Body of pancreas (tissue), 4 donors: ENCODE measurements around the gene PYCARD.

Source experiments
- POLR2A ChIP-seq, 3 donors: fragments of 450-650 bp; IDR thresholded peaks; one replicate each; pipeline ENCODE4 v1.6.1; 2016; ENCODE audit warnings: antibody characterized with exemption in 3 of 3, mild to moderate bottlenecking in 2 of 3
- TF ChIP-seq, protein P1 (sequence below), 7 experiments: fragments of 450-650 bp in 4 of 7; fragments of 200-600 bp in 3 of 7; sonication (generic) in 3 of 7; IDR thresholded peaks; one replicate each; pipeline ENCODE4 v1.5.1; 2016 to 2019; ENCODE audit warnings: antibody characterized with exemption in 7 of 7

DNA sequence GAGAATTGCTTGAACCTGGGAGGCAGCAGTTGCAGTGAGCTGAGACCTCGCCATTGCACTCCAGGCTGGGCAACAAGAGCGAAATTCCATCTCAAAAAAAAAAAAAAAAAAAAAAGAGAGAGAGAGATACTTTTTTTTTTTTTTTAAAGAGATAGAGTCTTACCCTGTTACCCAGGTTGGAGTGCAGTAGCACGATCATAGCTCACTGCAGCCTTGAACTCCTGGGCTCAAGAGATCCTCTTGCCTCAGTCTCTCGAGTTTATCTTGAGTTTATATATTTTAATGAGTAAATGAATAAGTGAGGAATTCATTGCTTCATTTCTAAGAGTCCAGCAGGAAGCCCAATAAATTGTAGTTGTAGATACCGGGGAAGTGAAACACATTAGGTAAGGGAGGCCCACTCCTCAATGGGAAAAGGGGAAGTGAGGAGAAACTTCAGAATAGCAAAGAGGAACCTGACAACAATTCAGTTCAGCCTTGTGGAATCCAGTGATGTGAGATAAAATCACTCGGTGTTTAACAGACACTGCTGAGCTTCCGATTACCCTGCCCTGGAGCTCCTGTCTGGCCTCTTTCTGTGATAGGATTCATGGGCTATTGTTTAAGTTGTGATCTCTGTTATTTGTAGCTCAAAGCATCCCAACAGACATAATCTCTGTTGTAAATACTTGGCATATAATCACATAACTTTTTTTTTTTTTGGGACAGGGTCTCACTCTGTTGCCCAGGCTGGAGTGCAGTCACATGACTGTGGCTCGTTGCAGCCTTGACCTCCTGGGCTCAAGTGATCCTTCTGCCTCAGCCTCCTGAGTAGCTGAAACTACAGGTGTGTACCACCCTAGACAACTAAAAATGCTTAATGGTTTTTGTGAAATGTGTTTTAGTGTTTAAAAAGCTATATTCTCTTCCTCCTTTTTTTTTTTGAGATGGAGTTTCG, 41.4 kb upstream of the PYCARD start:
- TF ChIP-seq, protein P1, sequence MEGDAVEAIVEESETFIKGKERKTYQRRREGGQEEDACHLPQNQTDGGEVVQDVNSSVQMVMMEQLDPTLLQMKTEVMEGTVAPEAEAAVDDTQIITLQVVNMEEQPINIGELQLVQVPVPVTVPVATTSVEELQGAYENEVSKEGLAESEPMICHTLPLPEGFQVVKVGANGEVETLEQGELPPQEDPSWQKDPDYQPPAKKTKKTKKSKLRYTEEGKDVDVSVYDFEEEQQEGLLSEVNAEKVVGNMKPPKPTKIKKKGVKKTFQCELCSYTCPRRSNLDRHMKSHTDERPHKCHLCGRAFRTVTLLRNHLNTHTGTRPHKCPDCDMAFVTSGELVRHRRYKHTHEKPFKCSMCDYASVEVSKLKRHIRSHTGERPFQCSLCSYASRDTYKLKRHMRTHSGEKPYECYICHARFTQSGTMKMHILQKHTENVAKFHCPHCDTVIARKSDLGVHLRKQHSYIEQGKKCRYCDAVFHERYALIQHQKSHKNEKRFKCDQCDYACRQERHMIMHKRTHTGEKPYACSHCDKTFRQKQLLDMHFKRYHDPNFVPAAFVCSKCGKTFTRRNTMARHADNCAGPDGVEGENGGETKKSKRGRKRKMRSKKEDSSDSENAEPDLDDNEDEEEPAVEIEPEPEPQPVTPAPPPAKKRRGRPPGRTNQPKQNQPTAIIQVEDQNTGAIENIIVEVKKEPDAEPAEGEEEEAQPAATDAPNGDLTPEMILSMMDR (IDR thresholded peaks at IDR 0.05), result no peak
- no peak for TF ChIP-seq POLR2A (IDR thresholded peaks at IDR 0.05)
